H1 (cell line): Measurements from ENCODE around the gene YIPF7. TPM values are rescaled to one million over a fixed set of nuclear protein-coding genes. Genes with fewer than 3 reads are reported as not detected.

Experiments used
- CTCF ChIA-PET: fragments of 300-600 bp; sonication (Branson Sonifier 250); formaldehyde crosslinking; loops from one replicate; lab custom pipeline; 2021; ENCODE audit not compliant: partially characterized antibody; lab: Charles Lee
- POLR2A ChIA-PET: fragments of 300-600 bp; sonication (Branson Sonifier 250); formaldehyde crosslinking; loops from one replicate; lab custom pipeline; 2021; ENCODE audit warnings: inconsistent platforms; ENCODE audit not compliant: partially characterized antibody; lab: Charles Lee
- DNase-seq, 2 experiments: peaks; one replicate each; pipeline versions ENCODE4 v3.0.0 to v3.0.0-alpha.2; 2010 to 2022; ENCODE audit warnings: low spot score in 2 of 2, low read depth in 1 of 2, mixed read lengths in 1 of 2
- FAIRE-seq: peaks from 2 replicates; lab custom pipeline; 2011; peaks lifted over from hg19 to GRCh38; lab: Jason Lieb, UNC
- H2AFZ ChIP-seq: 2 replicates; pipeline ENCODE4 v1.8.1; 2012; ENCODE audit warnings: low read length, inconsistent platforms
- H2AK5ac ChIP-seq: 2 replicates; pipeline ENCODE4 v1.6.1; 2013; ENCODE audit warnings: low read depth, low read length
- H2BK120ac ChIP-seq: replicated peaks from 2 replicates; pipeline ENCODE3; 2013; ENCODE audit warnings: low read depth, low read length, inconsistent platforms
- H2BK12ac ChIP-seq: 2 replicates; pipeline ENCODE4 v1.6.1; 2013; ENCODE audit warnings: low read depth, low read length
- H2BK15ac ChIP-seq: 2 replicates; pipeline ENCODE4 v1.6.1; 2013; ENCODE audit warnings: low read length
- H2BK20ac ChIP-seq: 2 replicates; pipeline ENCODE4 v1.6.1; 2013; ENCODE audit warnings: low read length
- H2BK5ac ChIP-seq: 2 replicates; pipeline ENCODE4 v1.6.1; 2013; ENCODE audit warnings: low read depth, low read length
- H3K14ac ChIP-seq: 2 replicates; pipeline ENCODE4 v1.6.1; 2013; ENCODE audit warnings: inconsistent platforms; ENCODE audit not compliant: insufficient read length
- H3K18ac ChIP-seq: 2 replicates; pipeline ENCODE4 v1.6.1; 2013; ENCODE audit warnings: low read length; ENCODE audit errors: extremely low read depth
- H3K23ac ChIP-seq: 2 replicates; pipeline ENCODE4 v1.6.1; 2013; ENCODE audit warnings: inconsistent platforms; ENCODE audit not compliant: insufficient read length
- H3K23me2 ChIP-seq: 2 replicates; pipeline ENCODE4 v1.6.1; 2013; ENCODE audit warnings: low read depth, low read length
- H3K27ac ChIP-seq: 2 replicates; pipeline ENCODE4 v1.6.1; 2011; ENCODE audit warnings: low read depth, low read length, inconsistent platforms
- H3K27me3 ChIP-seq, 4 experiments: replicated peaks in 1 of 4; 1 replicate in 1 of 4; 2 replicates in 3 of 4; pipeline versions ENCODE4 v1.6.1 to v1.8.1; 2011 to 2013; ENCODE audit warnings: low read length in 3 of 4, mild to moderate bottlenecking in 3 of 4, inconsistent platforms in 2 of 4, mixed read lengths in 2 of 4, moderate library complexity in 1 of 4; ENCODE audit not compliant: control insufficient read depth in 3 of 4, insufficient read depth in 3 of 4; ENCODE audit errors: extremely low read depth in 1 of 4
- H3K36me3 ChIP-seq, 4 experiments: 2 replicates each; pipeline versions ENCODE4 v1.6.1 to v1.8.1; 2011 to 2013; ENCODE audit warnings: mild to moderate bottlenecking in 4 of 4, low read length in 3 of 4, moderate library complexity in 2 of 4, control low read depth in 1 of 4, inconsistent platforms in 1 of 4; ENCODE audit not compliant: insufficient read depth in 4 of 4, control insufficient read depth in 2 of 4
- H3K4ac ChIP-seq: replicated peaks from 2 replicates; pipeline ENCODE3; 2013; ENCODE audit warnings: low read length, low read depth, mixed read lengths, inconsistent platforms; ENCODE audit not compliant: insufficient read length
- H3K4me1 ChIP-seq, 4 experiments: replicated peaks in 1 of 4; 1 replicate in 1 of 4; 2 replicates in 3 of 4; pipeline versions ENCODE4 v1.6.1 to v1.8.1; 2011 to 2013; ENCODE audit warnings: low read length in 3 of 4, inconsistent platforms in 2 of 4, mixed read lengths in 1 of 4; ENCODE audit not compliant: insufficient read depth in 4 of 4, control insufficient read depth in 3 of 4
- H3K4me2 ChIP-seq, 2 experiments: 2 replicates each; pipeline versions ENCODE4 v1.6.1 to v1.8.1; 2011 to 2013; ENCODE audit warnings: low read depth in 2 of 2, low read length in 2 of 2, control low read depth in 1 of 2, inconsistent platforms in 1 of 2, mild to moderate bottlenecking in 1 of 2; ENCODE audit not compliant: insufficient read depth in 1 of 2
- H3K4me3 ChIP-seq, 4 experiments: fragments of 200-600, 300-600 bp in 1 of 4; sonication (generic), shearing (Covaris generic), sonication (Bioruptor Twin) in 1 of 4; 2 replicates each; pipeline versions ENCODE4 v1.5.1 to v1.8.1; 2011 to 2016; ENCODE audit warnings: low read length in 4 of 4, low read depth in 3 of 4, control low read depth in 2 of 4, inconsistent platforms in 2 of 4, mild to moderate bottlenecking in 2 of 4, mixed read lengths in 1 of 4, moderate library complexity in 1 of 4; ENCODE audit not compliant: insufficient read depth in 2 of 4; ENCODE audit errors: extremely low read depth in 1 of 4
- H3K56ac ChIP-seq: replicated peaks from 2 replicates; pipeline ENCODE3; 2013; ENCODE audit warnings: low read depth, mild to moderate bottlenecking, mixed read lengths, low read length, inconsistent platforms; ENCODE audit not compliant: insufficient read length
- H3K79me1 ChIP-seq: 2 replicates; pipeline ENCODE4 v1.6.1; 2013; ENCODE audit warnings: low read depth, low read length, control low read depth
- H3K79me2 ChIP-seq, 2 experiments: 2 replicates each; pipeline versions ENCODE4 v1.6.1 to v1.8.1; 2012 to 2013; ENCODE audit warnings: low read length in 2 of 2, mild to moderate bottlenecking in 2 of 2, inconsistent platforms in 1 of 2; ENCODE audit not compliant: insufficient read depth in 2 of 2, control insufficient read depth in 1 of 2
- H3K9ac ChIP-seq, 4 experiments: replicated peaks in 1 of 4; 1 replicate in 1 of 4; 2 replicates in 3 of 4; pipeline versions ENCODE4 v1.6.1 to v1.8.1; 2011 to 2013; ENCODE audit warnings: low read depth in 3 of 4, low read length in 3 of 4, control low read depth in 2 of 4, mild to moderate bottlenecking in 2 of 4, moderate library complexity in 2 of 4, inconsistent platforms in 1 of 4; ENCODE audit errors: extremely low read depth in 1 of 4
- H3K9me3 ChIP-seq, 2 experiments: 2 replicates each; pipeline versions ENCODE4 v1.6.1 to v1.8.1; 2012 to 2013; ENCODE audit warnings: mild to moderate bottlenecking in 2 of 2, moderate library complexity in 2 of 2, control low read depth in 1 of 2, inconsistent platforms in 1 of 2, low read depth in 1 of 2, low read length in 1 of 2, mixed read lengths in 1 of 2; ENCODE audit not compliant: insufficient read depth in 2 of 2
- H4K20me1 ChIP-seq, 2 experiments: replicated peaks in 1 of 2; 2 replicates each; pipeline versions ENCODE3 to v1.8.1; 2011 to 2013; ENCODE audit warnings: inconsistent platforms in 2 of 2, low read length in 2 of 2, mild to moderate bottlenecking in 1 of 2; ENCODE audit not compliant: insufficient read depth in 2 of 2, control insufficient read depth in 1 of 2
- H4K5ac ChIP-seq: 2 replicates; pipeline ENCODE4 v1.6.1; 2013; ENCODE audit warnings: low read length, low read depth, mixed read lengths, inconsistent platforms; ENCODE audit not compliant: insufficient read length
- H4K8ac ChIP-seq: 2 replicates; pipeline ENCODE4 v1.8.0; 2013; ENCODE audit warnings: mild to moderate bottlenecking, moderate library complexity, low read length, inconsistent platforms; ENCODE audit not compliant: insufficient read depth; ENCODE audit errors: extremely low read depth
- H4K91ac ChIP-seq: replicated peaks from 2 replicates; pipeline ENCODE3; 2013; ENCODE audit warnings: low read length, mixed read lengths, inconsistent platforms; ENCODE audit not compliant: insufficient read length
- BRCA1 ChIP-seq: IDR thresholded peaks from 2 replicates; pipeline ENCODE4 v1.6.1; 2012; ENCODE audit warnings: low read depth, low read length, improper control_type of control experiment
- JUND ChIP-seq: IDR thresholded peaks from 2 replicates; pipeline ENCODE4 v1.6.1; 2011; ENCODE audit warnings: mild to moderate bottlenecking, improper control_type of control experiment, low read length
- KDM1A ChIP-seq: fragments of 200-600, 300-600 bp; sonication (generic); IDR thresholded peaks from 2 replicates; pipeline ENCODE4 v1.7.1; 2016; ENCODE audit warnings: mild to moderate bottlenecking, low read length, borderline replicate concordance
- NANOG ChIP-seq: IDR thresholded peaks from 2 replicates; pipeline ENCODE4 v1.6.1; 2011; ENCODE audit warnings: low read length, low read depth, mild to moderate bottlenecking, inconsistent platforms; ENCODE audit not compliant: insufficient read depth, poor library complexity, severe bottlenecking
- PHF8 ChIP-seq: fragments of 200-600 bp; sonication (generic); conservative IDR thresholded peaks from 2 replicates; pipeline ENCODE4 v1.7.1; 2012; ENCODE audit warnings: low read depth, mild to moderate bottlenecking, inconsistent platforms, low read length, moderate library complexity
- POU5F1 ChIP-seq: IDR thresholded peaks from 2 replicates; pipeline ENCODE4 v1.6.1; 2011; ENCODE audit warnings: low read depth, mild to moderate bottlenecking, low read length, moderate library complexity
- SP1 ChIP-seq: IDR thresholded peaks from 2 replicates; pipeline ENCODE4 v1.6.1; 2011; ENCODE audit warnings: low read depth, low read length
- WGBS, 2 experiments: shearing (Covaris generic) in 1 of 2; methylation state at CpG; one replicate each; pipeline versions ENCODE4 v1.1.6 to v1.1.7; 2013 to 2015; ENCODE audit warnings: low lambda C conversion rate in 2 of 2, mixed read lengths in 2 of 2, inconsistent platforms in 1 of 2, low coverage in 1 of 2, missing lambda C conversion rate in 1 of 2; ENCODE audit not compliant: insufficient replicate concordance in 2 of 2, insufficient coverage in 1 of 2, insufficient read length in 1 of 2; ENCODE audit errors: extremely low coverage in 1 of 2, missing lambda C conversion rate in 1 of 2; 5-methylcytosine and 5-hydroxymethylcytosine counted together
- polyA plus RNA-seq, 7 experiments: library from polyadenylated mRNA; depleted of rRNA in 3 of 7; stranded (reverse) in 5 of 7; unstranded in 2 of 7; fragments of >200 nt in 5 of 7; fragments of 200-250 nt in 2 of 7; gene quantifications; 1 replicate in 5 of 7; 2 replicates in 1 of 7; 4 replicates in 1 of 7; pipeline versions ENCODE4 v1.2.1 to v1.2.3, GENCODE V29; 2011 to 2013; ENCODE audit warnings: missing spikeins in 2 of 7, mixed read lengths in 2 of 7
- total RNA-seq: library from RNA; stranded (reverse); fragmentation: NEBNext Ultra II Directional; extraction: Animal tissue kit (Norgen Biotek cat#: 25700); gene quantifications from 2 replicates; pipeline ENCODE4 v1.2.1, GENCODE V29; 2021
- TF ChIP-seq, protein P1 (sequence below): IDR thresholded peaks from 2 replicates; pipeline ENCODE4 v1.6.1; 2012; ENCODE audit warnings: inconsistent platforms
- TF ChIP-seq, protein P2 (sequence below): IDR thresholded peaks from 2 replicates; pipeline ENCODE4 v1.6.1; 2011; ENCODE audit warnings: low read depth, mild to moderate bottlenecking, low read length; ENCODE audit not compliant: insufficient read depth

YIPF7 gene
- total and polyA plus RNA-seq, 2 of the 8 experiments (the other 6 are each of a cell fraction or from before 2014, with no cell fraction given), result not detected

DNA sequence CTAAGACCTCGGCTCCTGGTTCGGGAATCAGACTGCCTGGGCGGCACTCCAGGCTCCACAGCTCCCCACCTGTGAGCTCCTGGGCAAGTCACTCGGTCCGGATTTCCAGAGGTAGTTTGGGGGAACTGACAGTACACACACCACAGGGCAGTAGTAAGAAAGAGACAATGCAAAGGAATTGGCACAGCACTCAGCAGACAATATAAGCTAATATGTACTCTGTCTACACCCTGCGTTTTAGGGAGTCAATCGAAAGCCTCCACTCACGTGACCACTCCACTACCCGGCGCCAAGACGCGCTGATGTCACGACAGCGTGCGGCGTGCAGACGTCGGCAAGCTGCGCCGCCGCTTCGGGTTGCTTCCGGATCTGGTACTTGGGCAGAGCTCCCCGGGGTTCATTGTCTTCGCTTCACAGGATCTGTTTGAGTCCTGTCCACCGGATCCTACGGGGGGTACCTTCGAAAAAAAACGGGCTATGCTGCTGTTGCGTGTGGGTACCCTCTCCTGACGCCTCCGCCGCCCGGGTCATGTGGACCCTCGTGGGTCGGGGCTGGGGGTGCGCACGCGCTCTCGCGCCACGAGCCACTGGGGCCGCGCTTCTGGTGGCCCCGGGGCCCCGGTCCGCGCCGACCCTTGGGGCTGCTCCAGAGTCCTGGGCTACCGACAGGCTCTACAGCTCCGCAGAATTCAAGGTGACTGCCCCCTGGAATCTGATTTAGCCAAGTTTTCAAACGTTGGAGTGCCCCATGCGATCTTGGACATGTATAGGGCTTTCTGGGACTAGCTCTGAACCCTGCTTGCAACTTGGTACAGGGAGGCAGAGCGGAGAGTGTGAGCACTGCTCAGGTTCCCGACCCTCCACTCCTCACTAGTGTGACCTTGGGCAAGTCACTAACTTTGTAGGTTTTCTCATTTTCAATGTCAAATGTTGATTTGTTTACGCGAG is 26.9 kb upstream of the YIPF7 start, which contains the start of gene GUF1:
GUF1 (plus strand) TSS at position 327 of the 948 bp plus-strand sequence; CDS start at position 530, 203 bp downstream.
- Histone ChIP-seq H3K4me2 (peak within 1 kb of the TSS; percentile 80), H2BK15ac (no peak within 1 kb of the TSS), H3K23me2 (peaks cover 6% of the 10 kb centered on the region), H3K27ac (peak within 1 kb of the TSS; percentile 92), H3K79me2 (peaks cover 4 to 30% of the 10 kb centered on the region in 2 experiments; a peak in 3 of 4 replicates), H4K91ac (no peak within 1 kb of the TSS), H3K23ac (no peak within 1 kb of the TSS), H2AK5ac (no peak within 1 kb of the TSS), H4K20me1 (no peaks in the 10 kb centered on the region), H3K56ac (peak within 1 kb of the TSS; percentile 8), H2AFZ (peak within 1 kb of the TSS; percentile 98), H3K79me1 (no peaks in the 10 kb centered on the region), H4K5ac (peak within 1 kb of the TSS; percentile 73), H3K9ac (peak within 1 kb of the TSS; percentile 87 to 95 (median 90)), H3K4me1 (no peaks in the 10 kb centered on the region; a peak in 1 of 7 replicates), H3K14ac (no peak within 1 kb of the TSS), H2BK20ac (no peak within 1 kb of the TSS), H3K9me3 (no peaks in the 10 kb centered on the region), H2BK5ac (peak within 1 kb of the TSS; percentile 60; the same call in 1 of the 2 replicates), H3K27me3 (peaks cover 0 to 1% (median 0%) of the 10 kb centered on the region in 4 experiments; a peak in 1 of 7 replicates), H3K36me3 (peaks cover 0 to 23% (median 11%) of the 10 kb centered on the region in 4 experiments; a peak in 3 of 8 replicates), H2BK12ac (no peak within 1 kb of the TSS), H4K8ac (peak within 1 kb of the TSS; percentile 89), H3K18ac (peak within 1 kb of the TSS; percentile 79), H3K4me3 (peak within 1 kb of the TSS; percentile 90 to 97 (median 94)), H3K4ac (no peak within 1 kb of the TSS), H2BK120ac (no peak within 1 kb of the TSS)
- peak; percentile 84 for FAIRE-seq
- 1% methylated on average over 44 of the region's 57 CpGs; no CpG with 5 or more reads in 1 of the 2 experiments for WGBS, 2 experiments
- ChIA-PET POLR2A (interaction anchor here (0.6 to 3.1 kb wide), 10 partner anchors 9 to 27 kb away, joined by 3 to 15 read pairs (median 4); partner anchors contain the start of gene YIPF7), CTCF (interaction anchor here (1.3 to 1.9 kb wide), 3 partner anchors 27 to 230 kb away, joined by 3 to 7 read pairs (median 3); partner anchors contain the start of genes KCTD8 and YIPF7)
- peak; percentile 60 to 88 for DNase-seq
- TF ChIP-seq PHF8, result peak; percentile 95
- TF ChIP-seq POU5F1, result no peak
- no peak for TF ChIP-seq NANOG
- TF ChIP-seq, protein P1, sequence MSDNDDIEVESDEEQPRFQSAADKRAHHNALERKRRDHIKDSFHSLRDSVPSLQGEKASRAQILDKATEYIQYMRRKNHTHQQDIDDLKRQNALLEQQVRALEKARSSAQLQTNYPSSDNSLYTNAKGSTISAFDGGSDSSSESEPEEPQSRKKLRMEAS, result peak; percentile 86
- TF ChIP-seq, protein P2, sequence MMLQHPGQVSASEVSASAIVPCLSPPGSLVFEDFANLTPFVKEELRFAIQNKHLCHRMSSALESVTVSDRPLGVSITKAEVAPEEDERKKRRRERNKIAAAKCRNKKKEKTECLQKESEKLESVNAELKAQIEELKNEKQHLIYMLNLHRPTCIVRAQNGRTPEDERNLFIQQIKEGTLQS, result peak; percentile 81
- peak; percentile 66; the same call in 1 of the 2 replicates for TF ChIP-seq KDM1A
- TF ChIP-seq SP1, result no peak
- no peak for TF ChIP-seq BRCA1
- TF ChIP-seq JUND, result peak; percentile 56; the same call in 1 of the 2 replicates
